T-cell (primary cell): Measurements from ENCODE around the gene PSORS1C1. TPM values are rescaled to one million over a fixed set of nuclear protein-coding genes. Genes with fewer than 3 reads are reported as not detected.
"Not testable (repeated sequence)": the region's sequence is repeated elsewhere in the genome, so short reads cannot be mapped to it uniquely, and the experiment has no call there.

Experiments used
- ATAC-seq, 4 experiments: fragments of 200-7000 bp in 3 of 4; fragments of 150-1000 bp in 1 of 4; cut with Tn5 transposase; replicated peaks in 1 of 4; 1 replicate in 3 of 4; 2 replicates in 1 of 4; pipeline ENCODE4 v1.10.0; 2021; ENCODE audit warnings: moderate library complexity in 3 of 4, mild to moderate bottlenecking in 2 of 4, moderate number of reproducible peaks in 1 of 4
- CTCF ChIA-PET, 2 donors: fragments of 300-600 bp; sonication (Branson Sonifier 250); formaldehyde crosslinking; loops; one replicate each; lab custom pipeline; 2022; ENCODE audit warnings: antibody characterized with exemption in 2 of 2; lab: Charles Lee
- POLR2A ChIA-PET, 2 donors: fragments of 300-600 bp; sonication (Branson Sonifier 250); formaldehyde crosslinking; loops; one replicate each; lab custom pipeline; 2022; ENCODE audit warnings: antibody characterized with exemption in 2 of 2; lab: Charles Lee
- DNase-seq, 35 experiments: peaks; one replicate each; pipeline versions ENCODE4 v3.0.0 to v3.0.0-alpha.2; 2013 to 2023
- H3K27ac ChIP-seq: one replicate; pipeline ENCODE4 v1.5.1; 2013; ENCODE audit warnings: low read length
- H3K27me3 ChIP-seq, 2 experiments: replicated peaks in 1 of 2; 1 replicate in 1 of 2; 2 replicates in 1 of 2; pipeline versions ENCODE4 v1.6.1 to v1.7.0; 2013; ENCODE audit warnings: low read length in 1 of 2, mixed read lengths in 1 of 2; ENCODE audit not compliant: control insufficient read depth in 2 of 2, insufficient read depth in 2 of 2; ENCODE audit errors: extremely low read depth in 1 of 2
- H3K36me3 ChIP-seq, 2 donors: 1 replicate in 1 of 2; 2 replicates in 1 of 2; pipeline versions ENCODE4 v1.6.1 to v1.7.0; 2013; ENCODE audit warnings: low read length in 1 of 2; ENCODE audit not compliant: control insufficient read depth in 2 of 2, insufficient read depth in 1 of 2; ENCODE audit errors: extremely low read depth in 1 of 2
- H3K4me1 ChIP-seq, 2 experiments: 1 replicate in 1 of 2; 2 replicates in 1 of 2; pipeline versions ENCODE4 v1.6.1 to v1.7.0; 2013; ENCODE audit warnings: low read length in 2 of 2, mixed read lengths in 1 of 2; ENCODE audit not compliant: insufficient read depth in 2 of 2, control insufficient read depth in 1 of 2; ENCODE audit errors: extremely low read depth in 1 of 2
- H3K4me3 ChIP-seq, 2 donors: 1 replicate in 1 of 2; 2 replicates in 1 of 2; pipeline versions ENCODE4 v1.5.1 to v1.7.0; 2013; ENCODE audit warnings: mild to moderate bottlenecking in 2 of 2, low read length in 1 of 2, moderate library complexity in 1 of 2; ENCODE audit not compliant: control insufficient read depth in 1 of 2; ENCODE audit errors: extremely low read depth in 1 of 2
- H3K9me3 ChIP-seq: 2 replicates; pipeline ENCODE4 v1.7.0; 2013
- H3K27ac Mint-ChIP-seq, 2 donors: one replicate each; pipeline ENCODE4 v1.8.0; 2020 to 2021; ENCODE audit warnings: mild to moderate bottlenecking in 2 of 2, mixed read lengths in 2 of 2
- H3K27me3 Mint-ChIP-seq, 2 donors: one replicate each; pipeline ENCODE4 v1.8.0; 2021 to 2022; ENCODE audit warnings: mixed read lengths in 2 of 2
- H3K36me3 Mint-ChIP-seq: one replicate; pipeline ENCODE4 v1.8.0; 2021; ENCODE audit warnings: mixed read lengths
- H3K4me1 Mint-ChIP-seq, 3 donors: one replicate each; pipeline ENCODE4 v1.8.0; 2020 to 2022; ENCODE audit warnings: mixed read lengths in 3 of 3, mild to moderate bottlenecking in 1 of 3
- H3K4me3 Mint-ChIP-seq, 3 donors: one replicate each; pipeline ENCODE4 v1.8.0; 2020 to 2022; ENCODE audit warnings: mild to moderate bottlenecking in 3 of 3, mixed read lengths in 3 of 3, moderate library complexity in 3 of 3
- H3K9me3 Mint-ChIP-seq, 3 donors: one replicate each; pipeline ENCODE4 v1.8.0; 2020 to 2022; ENCODE audit warnings: mixed read lengths in 3 of 3
- whole genome bisulfite sequencing: methylation state at CpG from one replicate; pipeline ENCODE4 v1.1.5; 2013; ENCODE audit warnings: missing lambda C conversion rate; ENCODE audit not compliant: insufficient coverage; 5-methylcytosine and 5-hydroxymethylcytosine counted together
- total RNA-seq, 35 experiments: library from RNA in 6 of 35; stranded (reverse) in 6 of 35; fragments of 120-200 nt in 1 of 35; gene quantifications; one replicate each; pipeline versions ENCODE4 v1.2.1 to v1.2.4 and lab custom pipeline; 2013 to 2026

The PSORS1C1 gene
- total RNA-seq, 5 donors from 2014 or later (not counting 1 experiment from before 2014, with no cell fraction given) = not detected

DNA sequence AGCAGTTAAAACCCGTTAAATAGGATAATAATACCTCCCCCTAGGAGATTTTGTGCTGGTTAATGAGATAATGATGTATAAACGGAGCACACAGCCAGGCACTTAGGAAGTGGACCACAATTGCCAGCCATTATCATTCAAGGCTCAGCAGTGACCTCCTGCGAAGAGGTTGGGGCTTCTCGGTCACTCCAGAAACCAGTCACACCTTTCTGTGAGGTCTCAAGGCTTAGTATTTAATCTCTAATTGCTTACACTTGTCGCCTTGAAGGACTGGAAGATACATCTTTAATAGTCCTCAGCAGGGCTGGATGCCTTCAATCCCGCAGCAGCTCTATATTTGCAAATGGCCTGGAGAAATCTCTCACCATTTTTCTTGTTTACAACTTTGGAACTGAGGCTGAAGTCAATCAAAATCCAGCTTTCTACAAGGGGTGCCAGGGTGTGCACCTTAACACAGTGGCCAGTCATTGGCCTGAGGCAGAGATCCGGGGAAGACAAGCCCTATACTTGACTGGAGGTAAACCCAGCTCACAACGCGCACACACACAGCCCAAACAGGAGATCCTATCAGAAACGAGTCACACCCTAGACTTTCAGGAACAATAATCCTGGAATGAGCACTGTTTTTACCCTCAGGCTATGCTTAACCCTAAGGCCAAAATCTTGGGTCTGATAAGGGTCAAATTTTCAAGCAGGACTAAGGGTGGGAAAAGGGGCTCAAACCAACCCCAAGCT, 54.7 kb downstream of the PSORS1C1 start:
- no peak overlapping the region for H3K27ac ChIP-seq
- H3K36me3 Mint-ChIP-seq = no peaks in the 10 kb centered on the region
- H3K27ac Mint-ChIP-seq = no peak overlapping the region
- no peaks in the 10 kb centered on the region for H3K27me3 ChIP-seq
- CTCF ChIA-PET = no interaction called here
- H3K4me3 Mint-ChIP-seq = no peak overlapping the region
- H3K4me1 ChIP-seq = no peaks in the 10 kb centered on the region
- peaks cover 0 to 5% (median 0%) of the 10 kb centered on the region in 3 donors for H3K4me1 Mint-ChIP-seq
- POLR2A ChIA-PET = no interaction called here
- H3K27me3 Mint-ChIP-seq = no peaks in the 10 kb centered on the region
- H3K9me3 ChIP-seq = no peaks in the 10 kb centered on the region
- ATAC-seq (no peak), DNase-seq (no peak)
- 88% methylated on average over 6 of the region's 10 CpGs for WGBS
- H3K4me3 ChIP-seq = no peak overlapping the region
- H3K9me3 Mint-ChIP-seq = no peaks in the 10 kb centered on the region
- no peaks in the 10 kb centered on the region for H3K36me3 ChIP-seq

DNA sequence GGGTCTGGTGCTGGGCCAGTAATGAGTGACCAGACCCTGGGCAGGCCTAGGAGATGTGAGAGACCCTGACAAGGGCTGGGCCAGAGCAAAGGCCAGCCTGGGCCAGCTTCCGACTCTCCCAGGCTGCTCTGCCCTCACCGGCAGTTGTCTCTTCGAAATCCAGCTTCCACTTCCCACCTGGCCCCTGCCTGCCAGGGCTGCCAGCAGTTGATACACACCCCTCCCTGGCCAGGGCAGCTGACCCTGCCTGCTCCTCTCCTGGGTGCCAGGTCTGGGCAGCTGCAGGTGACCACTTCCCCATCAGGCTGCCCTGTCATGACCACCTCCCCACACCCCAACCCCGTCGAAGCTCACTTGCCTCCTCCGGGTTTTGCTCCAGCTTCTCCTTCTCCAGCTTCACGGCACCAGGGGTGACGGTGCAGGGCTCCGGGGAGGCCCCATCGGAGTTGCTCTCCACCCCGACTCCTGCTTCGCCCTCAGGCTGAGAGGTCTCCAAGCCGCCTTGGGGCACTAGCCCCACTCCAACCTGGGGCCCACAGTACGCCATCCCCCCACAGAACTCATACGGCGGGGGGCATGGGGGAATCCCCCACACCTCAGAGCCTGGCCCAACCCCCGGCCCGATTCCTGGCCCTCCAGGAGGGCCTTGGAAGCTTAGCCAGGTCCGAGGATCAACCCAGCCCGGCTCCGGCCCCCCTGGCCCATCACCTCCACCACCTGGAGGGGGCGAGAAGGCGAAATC, 55.4 kb downstream of the PSORS1C1 start:
- H3K4me1 ChIP-seq, H3K27ac Mint-ChIP-seq, H3K36me3 ChIP-seq, H3K27me3 ChIP-seq, POLR2A ChIA-PET, ATAC-seq, H3K4me3 ChIP-seq, H3K9me3 ChIP-seq, CTCF ChIA-PET, H3K4me3 Mint-ChIP-seq, H3K36me3 Mint-ChIP-seq, H3K4me1 Mint-ChIP-seq, H3K9me3 Mint-ChIP-seq, H3K27me3 Mint-ChIP-seq, DNase-seq, H3K27ac ChIP-seq: not testable (repeated sequence)
- 92% methylated on average over 13 of the region's 23 CpGs for WGBS

DNA sequence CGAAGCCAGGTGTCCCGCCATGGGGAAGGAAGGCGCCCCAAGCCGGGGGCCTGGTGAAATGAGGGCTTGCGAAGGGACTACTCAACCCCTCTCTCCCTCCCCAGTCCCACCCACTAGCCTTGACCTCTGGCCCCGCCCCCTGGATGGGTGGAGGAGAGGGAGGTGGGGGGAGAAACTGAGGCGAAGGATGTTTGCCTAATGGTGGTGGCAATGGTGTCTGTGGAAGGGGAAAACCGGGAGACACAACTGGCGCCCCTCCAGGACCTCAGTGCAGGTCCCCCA, 55.9 kb downstream of the PSORS1C1 start, which contains the start of gene POU5F1:
Gene POU5F1 (minus strand): TSS at position 83 of the 282 bp plus-strand sequence. CDS start 62 bp downstream, at position 21.
- Histone ChIP-seq H3K36me3 (no peaks in the 10 kb centered on the region), H3K9me3 (no peaks in the 10 kb centered on the region), H3K27me3 (no peaks in the 10 kb centered on the region), H3K4me1 (peaks cover 0 to 7% of the 10 kb centered on the region in 2 experiments), H3K27ac (no peak within 1 kb of the TSS), H3K4me3 (no peak within 1 kb of the TSS)
- Mint-ChIP-seq H3K27ac (no peak within 1 kb of the TSS), H3K4me1 (no peaks in the 10 kb centered on the region), H3K36me3 (no peaks in the 10 kb centered on the region), H3K9me3 (no peaks in the 10 kb centered on the region), H3K27me3 (no peaks in the 10 kb centered on the region), H3K4me3 (no peak within 1 kb of the TSS)
- no CpG with 5 or more reads among the region's 9 CpGs for WGBS
- CTCF ChIA-PET = no interaction called here
- no peak for DNase-seq
- POLR2A ChIA-PET = no interaction called here
- no peak for ATAC-seq

DNA sequence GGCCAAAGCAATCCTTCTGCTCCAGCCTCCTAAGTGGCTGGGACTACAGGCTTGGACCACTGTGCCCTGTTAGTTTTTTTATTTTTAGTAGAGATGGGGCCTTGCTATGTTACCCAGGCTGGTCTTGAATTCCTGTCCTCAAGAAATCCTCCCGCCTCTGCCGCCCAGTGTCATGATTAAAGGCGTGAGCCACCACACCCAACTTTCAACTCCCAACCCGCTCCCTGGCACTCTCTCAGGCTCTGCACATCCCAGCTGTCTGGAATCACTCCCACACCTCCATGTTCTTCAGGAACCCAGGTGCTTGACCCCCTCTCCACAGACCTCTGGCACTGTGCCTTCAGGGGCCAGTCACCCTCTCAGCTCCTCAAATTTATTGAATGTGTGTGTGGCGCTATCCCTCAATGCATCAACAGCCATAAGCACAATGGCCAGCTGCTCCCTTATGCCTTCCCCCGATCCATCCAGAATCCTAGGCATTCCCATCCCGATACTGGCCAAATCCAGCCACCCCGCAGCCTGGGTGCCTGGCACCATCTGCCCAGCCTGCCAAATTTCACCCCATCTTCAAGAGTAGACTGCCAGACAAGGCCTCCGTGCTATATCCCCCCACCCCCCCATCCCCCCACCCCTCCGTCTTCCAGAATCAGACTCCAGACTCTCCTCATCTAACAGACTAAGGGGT, 56.5 kb downstream of the PSORS1C1 start:
- Histone ChIP-seq H3K9me3 (no peaks in the 10 kb centered on the region), H3K27me3 (no peaks in the 10 kb centered on the region), H3K27ac (no peak overlapping the region), H3K4me1 (peaks cover 0 to 13% of the 10 kb centered on the region in 2 experiments), H3K36me3 (no peaks in the 10 kb centered on the region), H3K4me3 (no peak overlapping the region)
- 83% methylated on average over 2 of the region's 10 CpGs for WGBS
- Mint-ChIP-seq H3K36me3 (no peaks in the 10 kb centered on the region), H3K27ac (no peak overlapping the region), H3K4me3 (no peak overlapping the region), H3K4me1 (peaks cover 3 to 5% (median 4%) of the 10 kb centered on the region in 3 donors), H3K27me3 (no peaks in the 10 kb centered on the region), H3K9me3 (no peaks in the 10 kb centered on the region)
- no peak for ATAC-seq
- DNase-seq = no peak
- ChIA-PET CTCF (no interaction called here), POLR2A (no interaction called here)

DNA sequence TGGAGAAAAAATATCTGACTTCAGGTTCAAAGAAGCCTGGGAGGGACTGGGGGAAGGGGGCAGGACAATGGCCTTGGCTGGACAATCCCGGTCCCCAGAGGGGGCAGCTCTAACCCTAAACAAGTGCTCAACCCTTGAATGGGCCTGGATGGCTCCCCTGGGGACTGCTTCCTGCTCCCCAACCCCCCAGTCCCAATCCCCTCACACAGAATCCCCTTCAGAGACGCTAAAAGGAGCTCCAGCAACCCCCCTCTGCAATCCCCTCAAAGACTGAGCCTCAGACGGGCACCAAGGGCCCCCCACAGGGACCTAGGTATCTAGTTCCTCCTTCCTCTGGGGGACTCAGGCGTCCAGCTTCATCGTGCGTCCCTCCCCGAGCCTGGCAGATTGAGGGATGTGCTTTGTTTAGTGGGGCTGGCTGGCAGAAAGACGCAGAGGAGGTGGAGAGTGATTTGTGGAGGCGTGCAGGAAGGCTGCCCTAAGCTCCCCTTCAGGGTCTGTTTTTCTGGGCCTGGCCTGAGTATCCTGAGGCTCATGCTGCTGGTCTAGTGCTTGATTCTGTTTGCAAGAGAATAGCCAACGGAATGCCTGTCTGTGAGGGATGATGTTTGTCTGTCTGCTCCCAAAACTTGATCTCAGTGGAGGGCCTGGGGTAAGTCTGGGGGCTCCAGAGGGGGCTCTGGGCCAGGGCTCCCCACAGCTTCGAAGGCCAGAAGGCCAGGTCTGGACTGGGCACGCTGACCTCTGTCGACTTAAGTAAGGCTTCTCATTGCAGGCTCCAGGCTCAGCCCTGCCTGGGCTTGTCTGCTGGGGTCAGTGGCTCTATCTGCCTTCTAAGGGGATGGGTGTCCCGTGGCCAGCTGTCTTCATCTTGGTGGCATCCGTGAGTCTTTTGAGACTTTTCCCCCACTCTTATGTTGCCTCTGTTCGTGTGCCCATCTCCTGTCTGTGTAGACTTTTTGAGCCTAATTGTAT, 57.6 kb downstream of the PSORS1C1 start:
- Histone ChIP-seq H3K27ac (no peak overlapping the region), H3K4me3 (no peak overlapping the region), H3K4me1 (peaks cover 0 to 13% of the 10 kb centered on the region in 2 experiments), H3K27me3 (no peaks in the 10 kb centered on the region), H3K36me3 (no peaks in the 10 kb centered on the region), H3K9me3 (no peaks in the 10 kb centered on the region)
- no peak overlapping the region for H3K4me3 Mint-ChIP-seq
- whole genome bisulfite sequencing = 83% methylated on average over 11 of the region's 16 CpGs
- no peaks in the 10 kb centered on the region for H3K27me3 Mint-ChIP-seq
- no peaks in the 10 kb centered on the region for H3K36me3 Mint-ChIP-seq
- no peak for DNase-seq
- CTCF ChIA-PET = no interaction called here
- no peaks in the 10 kb centered on the region for H3K9me3 Mint-ChIP-seq
- POLR2A ChIA-PET = interaction anchor here in 1 of 2 donors (0.6 kb wide), 1 partner anchor 42 kb away, joined by 3 read pairs; no protein-coding TSS in a partner anchor
- H3K27ac Mint-ChIP-seq = no peak overlapping the region
- peaks cover 3 to 8% (median 4%) of the 10 kb centered on the region in 3 donors for H3K4me1 Mint-ChIP-seq
- ATAC-seq = no peak

DNA sequence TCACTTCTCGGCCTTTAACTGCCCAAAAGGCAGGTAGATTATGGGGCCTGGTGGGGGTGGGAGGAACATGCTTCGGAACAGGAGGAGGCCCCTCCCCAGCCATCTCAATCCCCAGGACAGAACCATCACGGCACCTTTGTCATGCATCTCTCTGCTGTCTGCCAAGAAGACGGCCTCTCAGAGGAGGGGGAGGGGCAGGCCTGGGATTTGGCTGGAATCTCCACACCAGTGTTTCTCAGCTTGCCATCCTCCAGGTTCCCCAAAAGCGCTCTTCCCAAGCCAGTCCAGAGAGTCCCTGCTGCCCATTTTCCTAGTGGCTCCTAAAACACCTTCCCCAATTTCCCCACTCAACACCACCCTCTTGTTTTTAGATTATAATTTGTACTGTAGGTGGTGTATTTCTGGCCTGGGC, 58.4 kb downstream of the PSORS1C1 start:
- ATAC-seq (no peak), DNase-seq (no peak)
- Histone ChIP-seq H3K4me1 (peaks cover 0 to 13% of the 10 kb centered on the region in 2 experiments), H3K9me3 (no peaks in the 10 kb centered on the region), H3K27ac (no peak overlapping the region), H3K4me3 (no peak overlapping the region), H3K36me3 (no peaks in the 10 kb centered on the region), H3K27me3 (no peaks in the 10 kb centered on the region)
- CTCF ChIA-PET = no interaction called here
- Mint-ChIP-seq H3K36me3 (no peaks in the 10 kb centered on the region), H3K4me1 (peaks cover 3 to 8% (median 5%) of the 10 kb centered on the region in 3 donors), H3K27me3 (no peaks in the 10 kb centered on the region), H3K27ac (no peak overlapping the region), H3K4me3 (no peak overlapping the region), H3K9me3 (no peaks in the 10 kb centered on the region)
- no CpG with 5 or more reads among the region's 5 CpGs for WGBS
- POLR2A ChIA-PET = no interaction called here
